Muscle layer of duodenum (tissue), 2 donors: ENCODE data around the gene MANSC4.

Experiments
- H3K27ac ChIP-seq: one replicate; pipeline ENCODE4 v1.7.0; 2013; ENCODE audit warnings: mild to moderate bottlenecking, low read length
- H3K27me3 ChIP-seq: one replicate; pipeline ENCODE4 v1.7.0; 2013; ENCODE audit warnings: low read depth, mild to moderate bottlenecking, control low read depth, low read length
- H3K36me3 ChIP-seq, 2 donors: one replicate each; pipeline ENCODE4 v1.7.0; 2013; ENCODE audit warnings: low read length in 2 of 2, control low read depth in 1 of 2, mild to moderate bottlenecking in 1 of 2; ENCODE audit not compliant: insufficient read depth in 2 of 2, control insufficient read depth in 1 of 2
- H3K4me1 ChIP-seq, 2 donors: one replicate each; pipeline ENCODE4 v1.7.0; 2013; ENCODE audit warnings: low read length in 2 of 2, mild to moderate bottlenecking in 2 of 2, control low read depth in 1 of 2, moderate library complexity in 1 of 2; ENCODE audit not compliant: insufficient read depth in 2 of 2, control insufficient read depth in 1 of 2
- H3K4me3 ChIP-seq, 2 donors: one replicate each; pipeline ENCODE4 v1.7.0; 2013; ENCODE audit warnings: low read length in 2 of 2, low read depth in 1 of 2, mild to moderate bottlenecking in 1 of 2
- H3K9me3 ChIP-seq, 2 donors: one replicate each; pipeline ENCODE4 v1.7.0; 2013; ENCODE audit warnings: low read length in 2 of 2, control low read depth in 1 of 2, mild to moderate bottlenecking in 1 of 2; ENCODE audit not compliant: control insufficient read depth in 1 of 2
- donor health status: healthy.

The MANSC4 gene

GRCh38 chr12:27814851-27815591 is 35.0 kb upstream of the MANSC4 start:
- no peak overlapping the region for H3K27ac ChIP-seq

GRCh38 chr12:27814411-27814810 is 34.4 kb upstream of the MANSC4 start:
- no peaks in the 10 kb centered on the region for H3K9me3 ChIP-seq

More at GRCh38 chr12:27814851-27815591, 35.0 kb upstream of the MANSC4 start:
- Histone ChIP-seq H3K4me1 (peaks cover 0 to 4% of the 10 kb centered on the region in 2 donors), H3K36me3 (no peaks in the 10 kb centered on the region), H3K27me3 (no peaks in the 10 kb centered on the region), H3K9me3 (no peaks in the 10 kb centered on the region), H3K4me3 (no peak overlapping the region)

GRCh38 chr12:27812502-27812901 is 32.5 kb upstream of the MANSC4 start:
- H3K27me3 ChIP-seq: no peaks in the 10 kb centered on the region
- H3K27ac ChIP-seq: no peak overlapping the region
- no peaks in the 10 kb centered on the region for H3K9me3 ChIP-seq
- no peak overlapping the region for H3K4me3 ChIP-seq
- H3K4me1 ChIP-seq: peaks cover 0 to 4% of the 10 kb centered on the region in 2 donors
- no peaks in the 10 kb centered on the region for H3K36me3 ChIP-seq

More at GRCh38 chr12:27814411-27814810, 34.4 kb upstream of the MANSC4 start:
- H3K27me3 ChIP-seq: no peaks in the 10 kb centered on the region
- no peaks in the 10 kb centered on the region for H3K36me3 ChIP-seq
- H3K4me3 ChIP-seq: no peak overlapping the region
- peaks cover 0 to 4% of the 10 kb centered on the region in 2 donors for H3K4me1 ChIP-seq
- H3K27ac ChIP-seq: no peak overlapping the region

- peaks cover 0 to 3% of the 10 kb centered on the region in 2 donors for H3K4me1 ChIP-seq
- no peaks in the 10 kb centered on the region for H3K9me3 ChIP-seq
- no peaks in the 10 kb centered on the region for H3K27me3 ChIP-seq
- H3K27ac ChIP-seq: no peak overlapping the region
- no peaks in the 10 kb centered on the region for H3K36me3 ChIP-seq
- no peak overlapping the region for H3K4me3 ChIP-seq
Measured at GRCh38 chr12:27810756-27811155, 30.7 kb upstream of the MANSC4 start.

GRCh38 chr12:27808841-27809240 is 28.8 kb upstream of the MANSC4 start:
- Histone ChIP-seq H3K4me1 (no peaks in the 10 kb centered on the region), H3K4me3 (no peak overlapping the region), H3K27me3 (no peaks in the 10 kb centered on the region), H3K27ac (no peak overlapping the region), H3K9me3 (no peaks in the 10 kb centered on the region), H3K36me3 (no peaks in the 10 kb centered on the region)

GRCh38 chr12:27807063-27807703 is 27.1 kb upstream of the MANSC4 start:
- no peaks in the 10 kb centered on the region for H3K9me3 ChIP-seq
- no peak overlapping the region for H3K27ac ChIP-seq
- no peak overlapping the region for H3K4me3 ChIP-seq
- no peaks in the 10 kb centered on the region for H3K4me1 ChIP-seq
- H3K27me3 ChIP-seq: no peaks in the 10 kb centered on the region
- no peaks in the 10 kb centered on the region for H3K36me3 ChIP-seq

GRCh38 chr12:27806259-27806658 is 26.2 kb upstream of the MANSC4 start:
- Histone ChIP-seq H3K27me3 (no peaks in the 10 kb centered on the region), H3K27ac (no peak overlapping the region), H3K36me3 (peaks cover 0 to 3% of the 10 kb centered on the region in 2 donors), H3K9me3 (no peaks in the 10 kb centered on the region), H3K4me1 (no peaks in the 10 kb centered on the region), H3K4me3 (no peak overlapping the region)

- Histone ChIP-seq H3K4me1 (no peaks in the 10 kb centered on the region), H3K9me3 (no peaks in the 10 kb centered on the region), H3K4me3 (no peak overlapping the region), H3K27ac (no peak overlapping the region), H3K27me3 (no peaks in the 10 kb centered on the region), H3K36me3 (peaks cover 0 to 5% of the 10 kb centered on the region in 2 donors)
Measured at GRCh38 chr12:27805238-27805637, 25.2 kb upstream of the MANSC4 start.

- peaks cover 7 to 21% of the 10 kb centered on the region in 2 donors for H3K36me3 ChIP-seq
- no peak overlapping the region for H3K4me3 ChIP-seq
- no peaks in the 10 kb centered on the region for H3K9me3 ChIP-seq
- no peaks in the 10 kb centered on the region for H3K27me3 ChIP-seq
- H3K4me1 ChIP-seq: no peaks in the 10 kb centered on the region
- no peak overlapping the region for H3K27ac ChIP-seq
Measured at GRCh38 chr12:27802936-27803335, 22.9 kb upstream of the MANSC4 start.

- Histone ChIP-seq H3K9me3 (no peaks in the 10 kb centered on the region), H3K36me3 (peaks cover 12 to 26% of the 10 kb centered on the region in 2 donors), H3K27ac (no peak overlapping the region), H3K27me3 (no peaks in the 10 kb centered on the region), H3K4me1 (no peaks in the 10 kb centered on the region), H3K4me3 (no peak overlapping the region)
Measured at GRCh38 chr12:27802511-27802910, 22.5 kb upstream of the MANSC4 start.

- Histone ChIP-seq H3K9me3 (no peaks in the 10 kb centered on the region), H3K36me3 (peaks cover 16 to 31% of the 10 kb centered on the region in 2 donors), H3K4me1 (no peaks in the 10 kb centered on the region), H3K27me3 (no peaks in the 10 kb centered on the region), H3K27ac (no peak overlapping the region), H3K4me3 (no peak overlapping the region)
Measured at GRCh38 chr12:27801630-27802029, 21.6 kb upstream of the MANSC4 start.
